ENCODE measurements around the gene FAHD2A.

The FAHD2A gene

DNA sequence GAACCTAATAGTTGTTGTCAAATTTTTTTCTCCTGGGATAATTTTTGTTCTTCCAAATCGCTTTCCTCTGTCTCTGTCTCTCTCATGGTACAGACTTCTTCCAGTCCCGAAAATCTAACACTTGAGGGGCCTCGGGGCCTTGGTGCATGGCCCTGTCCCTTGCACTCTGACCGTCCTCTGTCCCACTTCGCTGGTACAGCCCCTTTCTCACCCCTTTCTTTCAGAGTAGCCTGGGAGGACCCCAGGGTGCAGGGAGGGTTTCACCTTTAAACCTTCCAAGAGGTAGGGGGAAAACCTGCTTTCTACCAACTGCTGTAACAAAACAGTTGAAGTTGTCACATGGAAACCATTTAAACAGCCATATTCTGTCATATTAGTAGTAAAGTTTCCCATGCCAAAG, 22.2 kb upstream of the FAHD2A start:
- H3K36me3 Mint-ChIP-seq (ENCODE audit: insufficient read depth), result peaks cover 1% of the 10 kb centered on the region
- H3K4me3 Mint-ChIP-seq, result no peak overlapping the region
- no peak for ATAC-seq (replicated peaks; ENCODE audit: extremely low read depth, poor library complexity, severe bottlenecking)
- DNase-seq (ENCODE audit: low spot score in 2 of 2), result no peak
- no peaks in the 10 kb centered on the region for H3K9me3 Mint-ChIP-seq
- H3K27ac Mint-ChIP-seq (ENCODE audit: low read depth), result no peak overlapping the region
- no peaks in the 10 kb centered on the region for H3K4me1 Mint-ChIP-seq
- peaks cover 73% of the 10 kb centered on the region for H3K27me3 Mint-ChIP-seq

DNA sequence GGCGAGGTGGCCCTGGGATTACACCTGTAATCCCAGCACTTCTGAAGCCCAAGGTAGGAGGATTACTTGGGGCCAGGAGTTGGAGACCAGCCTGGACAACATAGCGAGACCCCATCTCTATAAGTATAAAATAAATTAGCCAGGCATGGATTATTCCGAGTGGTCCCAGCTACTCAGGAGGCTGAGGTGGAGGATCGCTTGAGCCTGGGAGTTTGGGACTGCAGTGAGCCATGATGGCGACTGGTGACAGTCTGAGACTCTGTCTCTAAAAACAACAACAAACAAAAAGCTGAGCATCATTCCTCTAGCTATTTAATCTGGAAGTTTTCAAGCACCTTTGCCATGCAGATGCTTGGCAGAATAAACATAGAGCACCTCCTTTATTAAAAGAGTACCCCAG, 21.8 kb upstream of the FAHD2A start:
- Mint-ChIP-seq H3K9me3 (no peaks in the 10 kb centered on the region), H3K27me3 (peaks cover 68% of the 10 kb centered on the region), H3K4me3 (no peak overlapping the region), H3K27ac (ENCODE audit: low read depth) (no peak overlapping the region), H3K36me3 (ENCODE audit: insufficient read depth) (peaks cover 1% of the 10 kb centered on the region), H3K4me1 (no peaks in the 10 kb centered on the region)
- no peak for ATAC-seq (replicated peaks; ENCODE audit: extremely low read depth, poor library complexity, severe bottlenecking)
- no peak for DNase-seq (ENCODE audit: low spot score in 2 of 2)

DNA sequence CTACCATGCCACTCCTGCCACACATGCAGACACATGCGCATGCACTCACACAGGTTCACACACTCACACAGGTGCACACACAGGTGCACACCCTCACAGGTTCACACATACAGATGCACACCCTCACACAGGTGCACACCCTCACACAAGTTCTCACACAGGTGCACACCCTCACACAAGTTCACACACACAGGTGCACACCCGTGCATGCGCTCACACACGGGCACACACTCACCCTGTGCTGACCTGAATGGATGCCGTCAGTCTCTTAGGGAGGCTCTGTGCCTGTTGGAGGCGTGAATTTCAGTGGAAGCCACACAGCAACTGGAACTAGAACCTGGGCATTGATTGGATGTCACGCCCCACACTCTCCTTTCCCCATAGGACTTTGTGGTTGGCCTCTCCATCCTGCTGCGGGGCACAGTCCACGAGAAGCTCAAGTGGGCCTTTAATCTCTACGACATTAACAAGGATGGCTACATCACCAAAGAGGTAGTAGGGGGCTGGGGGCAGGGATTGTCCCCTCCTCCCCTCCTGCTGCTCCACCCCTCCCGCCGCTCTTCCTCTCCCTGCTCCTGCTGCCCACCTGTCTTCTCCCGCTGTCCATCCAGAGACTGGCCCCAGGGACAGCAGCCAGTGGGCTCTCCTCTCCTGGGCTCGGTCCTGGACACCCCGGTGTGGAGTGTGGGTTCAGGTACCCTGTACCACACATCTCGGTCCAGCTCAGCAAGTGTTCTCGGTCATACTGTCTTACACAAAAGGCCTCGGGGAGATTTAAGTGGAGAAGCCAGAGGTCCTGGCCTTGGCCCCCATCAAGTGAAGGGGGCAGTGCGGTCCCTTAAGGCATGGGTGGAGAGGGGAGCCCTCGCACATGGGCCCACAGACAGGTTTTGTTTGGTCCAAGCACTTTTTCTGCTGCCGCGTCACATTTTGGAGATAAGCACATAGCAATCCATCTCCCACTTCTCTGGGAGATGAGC, 21.0 kb upstream of the FAHD2A start:
- ATAC-seq (replicated peaks; ENCODE audit: extremely low read depth, poor library complexity, severe bottlenecking), result no peak
- peaks cover 60% of the 10 kb centered on the region for H3K27me3 Mint-ChIP-seq

DNA sequence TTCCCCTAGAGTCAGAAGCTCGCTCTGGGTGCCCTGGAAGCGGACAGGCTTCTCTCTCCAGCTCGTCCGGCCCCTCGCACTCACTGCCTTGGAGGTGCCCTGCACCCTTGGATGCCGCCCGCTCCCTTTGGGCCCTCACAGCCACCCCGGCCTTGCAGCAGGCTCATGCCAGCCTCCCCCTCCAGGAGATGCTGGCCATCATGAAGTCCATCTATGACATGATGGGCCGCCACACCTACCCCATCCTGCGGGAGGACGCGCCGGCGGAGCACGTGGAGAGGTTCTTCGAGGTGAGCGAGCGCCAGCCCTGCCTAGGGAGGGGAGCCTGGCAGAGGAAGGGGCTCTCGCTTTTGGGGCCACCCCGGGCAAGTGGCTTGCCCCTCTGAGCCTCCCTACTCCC, 20.3 kb upstream of the FAHD2A start:
- H3K9me3 Mint-ChIP-seq, result no peaks in the 10 kb centered on the region
- H3K4me1 Mint-ChIP-seq, result no peaks in the 10 kb centered on the region
- H3K36me3 Mint-ChIP-seq (ENCODE audit: insufficient read depth), result peaks cover 1% of the 10 kb centered on the region
- H3K27me3 Mint-ChIP-seq, result peaks cover 53% of the 10 kb centered on the region
- no peak overlapping the region for H3K4me3 Mint-ChIP-seq
- DNase-seq (ENCODE audit: low spot score in 2 of 2) (no peak), ATAC-seq (replicated peaks; ENCODE audit: extremely low read depth, poor library complexity, severe bottlenecking) (no peak)
- H3K27ac Mint-ChIP-seq (ENCODE audit: low read depth), result no peak overlapping the region

More for the DNA sequence above, 21.0 kb upstream of the FAHD2A start:
- no peak for DNase-seq (ENCODE audit: low spot score in 2 of 2)
- Mint-ChIP-seq H3K4me1 (no peaks in the 10 kb centered on the region), H3K9me3 (no peaks in the 10 kb centered on the region), H3K27ac (ENCODE audit: low read depth) (no peak overlapping the region), H3K4me3 (no peak overlapping the region), H3K36me3 (ENCODE audit: insufficient read depth) (peaks cover 1% of the 10 kb centered on the region)

DNA sequence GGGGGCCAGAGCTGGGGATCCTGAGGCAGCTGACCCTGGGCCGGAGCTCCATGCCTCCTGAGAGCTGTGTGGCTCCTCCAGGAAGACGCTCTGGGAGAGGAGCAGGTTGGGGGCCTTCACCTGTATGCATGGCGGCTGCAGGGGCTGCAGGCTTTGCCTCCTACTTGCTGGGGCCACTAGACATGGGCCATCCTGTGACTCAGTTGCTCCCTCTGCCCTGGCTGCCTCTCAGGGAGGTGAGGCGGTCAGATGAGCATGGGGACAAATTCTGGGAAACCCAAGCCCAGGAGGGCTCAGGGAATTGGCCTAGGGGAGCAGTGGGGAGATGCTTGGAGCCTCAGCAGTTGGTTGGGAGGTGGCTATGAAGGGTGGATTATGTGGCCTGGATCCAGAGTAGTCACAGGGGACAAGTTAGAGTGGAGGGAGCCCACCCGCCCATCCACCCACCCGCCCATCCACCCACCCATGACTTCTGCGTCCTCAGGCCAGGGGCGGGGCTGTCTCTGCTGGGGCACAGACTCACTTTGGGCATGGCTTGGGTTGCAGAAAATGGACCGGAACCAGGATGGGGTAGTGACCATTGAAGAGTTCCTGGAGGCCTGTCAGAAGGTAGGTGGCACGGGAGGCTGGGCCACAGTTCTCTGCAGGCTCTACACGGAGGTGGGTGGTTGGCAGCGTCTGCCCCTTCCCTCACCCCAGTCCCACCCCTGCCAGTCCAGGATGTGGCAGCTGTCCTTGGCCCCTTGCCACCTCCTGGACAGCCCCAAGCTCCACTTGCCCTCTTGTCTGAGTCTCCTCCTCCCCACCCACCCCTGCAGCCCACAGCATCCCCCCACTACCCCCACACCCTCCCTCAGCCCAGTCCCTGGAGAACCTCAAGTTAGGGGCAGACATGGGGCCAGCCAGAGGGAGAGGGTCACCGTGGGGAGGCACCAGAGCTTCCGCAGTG, 19.5 kb upstream of the FAHD2A start:
- ATAC-seq (replicated peaks; ENCODE audit: extremely low read depth, poor library complexity, severe bottlenecking), result no peak
- no peaks in the 10 kb centered on the region for H3K4me1 Mint-ChIP-seq
- H3K9me3 Mint-ChIP-seq, result no peaks in the 10 kb centered on the region
- H3K27ac Mint-ChIP-seq (ENCODE audit: low read depth), result no peak overlapping the region
- DNase-seq (ENCODE audit: low spot score in 2 of 2), result peak in 1 of 2 donors; percentile 3
- peaks cover 49% of the 10 kb centered on the region for H3K27me3 Mint-ChIP-seq
- no peak overlapping the region for H3K4me3 Mint-ChIP-seq
- peaks cover 1% of the 10 kb centered on the region for H3K36me3 Mint-ChIP-seq (ENCODE audit: insufficient read depth)

DNA sequence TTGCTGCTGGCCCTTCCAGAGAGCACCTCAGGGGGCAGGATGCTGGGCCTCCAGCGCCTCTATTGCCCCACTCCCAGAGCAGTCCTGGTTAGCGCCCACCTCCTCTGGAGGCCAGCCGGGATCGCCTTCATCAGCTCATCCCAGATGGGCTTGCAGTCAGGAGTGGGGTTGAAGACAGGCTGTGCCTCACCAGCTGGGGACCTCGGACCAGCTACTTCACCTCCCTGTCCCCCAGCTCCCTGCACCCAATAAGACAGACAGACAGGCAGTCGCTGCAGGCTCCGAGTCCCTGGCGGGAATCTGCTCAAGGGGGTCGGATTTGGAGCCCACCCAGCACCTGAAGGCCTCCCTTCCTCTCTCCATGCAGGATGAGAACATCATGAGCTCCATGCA, 18.9 kb upstream of the FAHD2A start:
- Mint-ChIP-seq H3K27ac (ENCODE audit: low read depth) (no peak overlapping the region), H3K4me3 (no peak overlapping the region), H3K4me1 (no peaks in the 10 kb centered on the region), H3K9me3 (no peaks in the 10 kb centered on the region), H3K36me3 (ENCODE audit: insufficient read depth) (peaks cover 1% of the 10 kb centered on the region), H3K27me3 (peaks cover 49% of the 10 kb centered on the region)
- ATAC-seq (replicated peaks; ENCODE audit: extremely low read depth, poor library complexity, severe bottlenecking), result no peak
- DNase-seq (ENCODE audit: low spot score in 2 of 2), result peak in 1 of 2 donors; percentile 5

DNA sequence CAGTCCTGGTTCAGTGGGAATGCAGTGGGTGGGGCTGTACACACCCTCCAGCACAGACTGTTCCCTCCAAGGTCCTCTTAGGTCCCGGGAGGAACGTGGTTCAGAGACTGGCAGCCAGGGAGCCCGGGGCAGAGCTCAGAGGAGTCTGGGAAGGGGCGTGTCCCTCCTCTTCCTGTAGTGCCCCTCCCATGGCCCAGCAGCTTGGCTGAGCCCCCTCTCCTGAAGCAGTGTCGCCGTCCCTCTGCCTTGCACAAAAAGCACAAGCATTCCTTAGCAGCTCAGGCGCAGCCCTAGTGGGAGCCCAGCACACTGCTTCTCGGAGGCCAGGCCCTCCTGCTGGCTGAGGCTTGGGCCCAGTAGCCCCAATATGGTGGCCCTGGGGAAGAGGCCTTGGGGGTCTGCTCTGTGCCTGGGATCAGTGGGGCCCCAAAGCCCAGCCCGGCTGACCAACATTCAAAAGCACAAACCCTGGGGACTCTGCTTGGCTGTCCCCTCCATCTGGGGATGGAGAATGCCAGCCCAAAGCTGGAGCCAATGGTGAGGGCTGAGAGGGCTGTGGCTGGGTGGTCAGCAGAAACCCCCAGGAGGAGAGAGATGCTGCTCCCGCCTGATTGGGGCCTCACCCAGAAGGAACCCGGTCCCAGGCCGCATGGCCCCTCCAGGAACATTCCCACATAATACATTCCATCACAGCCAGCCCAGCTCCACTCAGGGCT, 17.5 kb upstream of the FAHD2A start:
- no peak for DNase-seq (ENCODE audit: low spot score in 2 of 2)
- no peak overlapping the region for H3K4me3 Mint-ChIP-seq
- no peak for ATAC-seq (replicated peaks; ENCODE audit: extremely low read depth, poor library complexity, severe bottlenecking)
- H3K4me1 Mint-ChIP-seq, result no peaks in the 10 kb centered on the region
- no peak overlapping the region for H3K27ac Mint-ChIP-seq (ENCODE audit: low read depth)
- peaks cover 1% of the 10 kb centered on the region for H3K36me3 Mint-ChIP-seq (ENCODE audit: insufficient read depth)
- peaks cover 37% of the 10 kb centered on the region for H3K27me3 Mint-ChIP-seq
- H3K9me3 Mint-ChIP-seq, result no peaks in the 10 kb centered on the region

DNA sequence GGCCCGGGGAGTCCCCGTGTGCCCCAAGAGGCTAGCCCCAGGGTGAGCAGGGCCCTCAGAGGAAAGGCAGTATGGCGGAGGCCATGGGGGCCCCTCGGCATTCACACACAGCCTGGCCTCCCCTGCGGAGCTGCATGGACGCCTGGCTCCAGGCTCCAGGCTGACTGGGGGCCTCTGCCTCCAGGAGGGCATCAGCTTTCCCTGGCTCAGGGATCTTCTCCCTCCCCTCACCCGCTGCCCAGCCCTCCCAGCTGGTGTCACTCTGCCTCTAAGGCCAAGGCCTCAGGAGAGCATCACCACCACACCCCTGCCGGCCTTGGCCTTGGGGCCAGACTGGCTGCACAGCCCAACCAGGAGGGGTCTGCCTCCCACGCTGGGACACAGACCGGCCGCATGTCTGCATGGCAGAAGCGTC, 16.9 kb upstream of the FAHD2A start:
- no peak overlapping the region for H3K4me3 Mint-ChIP-seq
- no peaks in the 10 kb centered on the region for H3K9me3 Mint-ChIP-seq
- peaks cover 1% of the 10 kb centered on the region for H3K36me3 Mint-ChIP-seq (ENCODE audit: insufficient read depth)
- no peak overlapping the region for H3K27ac Mint-ChIP-seq (ENCODE audit: low read depth)
- no peak for DNase-seq (ENCODE audit: low spot score in 2 of 2)
- ATAC-seq (replicated peaks; ENCODE audit: extremely low read depth, poor library complexity, severe bottlenecking), result no peak
- H3K4me1 Mint-ChIP-seq, result no peaks in the 10 kb centered on the region
- H3K27me3 Mint-ChIP-seq, result peaks cover 32% of the 10 kb centered on the region

DNA sequence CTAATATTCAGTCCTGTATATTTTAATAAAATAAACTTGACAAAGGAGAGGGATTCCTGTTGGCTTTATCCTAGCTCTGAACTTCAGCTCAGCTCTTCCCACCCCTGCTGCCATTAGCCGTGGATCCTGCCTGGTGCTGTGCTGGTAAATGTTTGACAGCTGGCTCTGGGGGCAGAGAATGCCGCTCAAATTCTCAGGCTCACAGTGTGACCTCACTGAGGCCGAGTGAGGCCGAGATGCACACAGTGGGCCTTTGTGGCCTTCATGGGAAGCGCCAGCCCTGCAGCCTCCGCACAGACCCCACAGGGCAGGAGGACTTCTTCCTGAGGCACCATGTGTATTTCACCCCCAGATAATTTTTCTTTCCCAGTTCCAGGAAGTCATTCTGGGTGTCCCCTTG, 16.5 kb upstream of the FAHD2A start:
- Mint-ChIP-seq H3K9me3 (no peaks in the 10 kb centered on the region), H3K4me1 (no peaks in the 10 kb centered on the region), H3K4me3 (no peak overlapping the region), H3K27me3 (peaks cover 28% of the 10 kb centered on the region), H3K36me3 (ENCODE audit: insufficient read depth) (peaks cover 1% of the 10 kb centered on the region), H3K27ac (ENCODE audit: low read depth) (no peak overlapping the region)
- ATAC-seq (replicated peaks; ENCODE audit: extremely low read depth, poor library complexity, severe bottlenecking), result no peak
- no peak for DNase-seq (ENCODE audit: low spot score in 2 of 2)

DNA sequence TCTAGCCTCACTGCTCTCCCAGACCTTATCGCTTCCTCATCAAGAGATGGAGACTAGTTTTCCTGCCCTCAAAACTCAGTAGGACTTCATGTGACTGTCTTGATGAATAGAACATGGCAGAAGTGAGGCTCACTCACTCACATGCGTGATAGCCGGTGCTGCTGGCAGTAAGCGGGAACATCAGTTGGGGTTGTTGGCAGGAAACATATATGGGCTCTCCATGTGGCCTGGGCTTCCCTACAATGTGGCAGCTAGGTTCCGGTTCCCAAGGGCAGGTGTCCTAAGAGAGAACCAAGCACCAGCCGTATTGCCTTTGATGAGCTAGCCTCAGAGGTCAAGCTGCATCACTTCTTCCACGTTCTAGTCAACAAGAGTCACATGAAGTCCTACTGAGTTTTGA, 15.2 kb upstream of the FAHD2A start:
- Mint-ChIP-seq H3K4me3 (no peak overlapping the region), H3K27ac (ENCODE audit: low read depth) (no peak overlapping the region), H3K9me3 (no peaks in the 10 kb centered on the region), H3K36me3 (ENCODE audit: insufficient read depth) (no peaks in the 10 kb centered on the region), H3K27me3 (peaks cover 17% of the 10 kb centered on the region), H3K4me1 (no peaks in the 10 kb centered on the region)
- no peak for ATAC-seq (replicated peaks; ENCODE audit: extremely low read depth, poor library complexity, severe bottlenecking)
- no peak for DNase-seq (ENCODE audit: low spot score in 2 of 2)

DNA sequence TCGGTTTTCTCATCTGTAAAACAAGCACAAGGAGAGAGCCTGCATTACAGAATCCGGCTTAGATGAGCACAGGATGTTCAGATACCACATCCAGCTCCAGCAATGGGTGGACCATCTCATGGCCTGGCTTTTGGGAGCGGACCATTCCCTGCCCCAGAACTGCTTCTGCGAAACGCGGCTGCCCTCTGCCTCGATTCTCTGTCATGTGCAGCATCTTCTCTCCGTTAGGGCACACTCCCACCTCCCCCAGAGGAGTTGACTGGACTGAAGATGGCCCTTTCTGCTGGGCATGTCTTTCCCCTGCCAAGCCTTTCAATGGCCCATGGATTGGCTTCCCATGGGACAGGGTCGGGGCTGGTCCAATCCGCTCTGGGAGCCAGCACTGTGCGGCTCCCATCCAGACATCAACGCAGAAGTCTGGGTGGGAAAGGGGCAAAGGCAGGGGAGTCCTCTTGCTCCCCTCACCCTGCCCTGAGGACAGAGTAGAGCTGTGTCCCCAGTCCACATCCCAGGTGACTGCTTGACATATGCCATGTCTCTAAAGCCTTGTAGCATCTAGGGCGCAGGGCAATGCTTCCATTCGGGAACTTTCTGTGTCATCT, 14.3 kb upstream of the FAHD2A start:
- no peak for DNase-seq (ENCODE audit: low spot score in 2 of 2)
- ATAC-seq (replicated peaks; ENCODE audit: extremely low read depth, poor library complexity, severe bottlenecking), result no peak
- Mint-ChIP-seq H3K9me3 (no peaks in the 10 kb centered on the region), H3K27me3 (peaks cover 17% of the 10 kb centered on the region), H3K4me1 (no peaks in the 10 kb centered on the region), H3K27ac (ENCODE audit: low read depth) (no peak overlapping the region), H3K36me3 (ENCODE audit: insufficient read depth) (no peaks in the 10 kb centered on the region), H3K4me3 (no peak overlapping the region)

DNA sequence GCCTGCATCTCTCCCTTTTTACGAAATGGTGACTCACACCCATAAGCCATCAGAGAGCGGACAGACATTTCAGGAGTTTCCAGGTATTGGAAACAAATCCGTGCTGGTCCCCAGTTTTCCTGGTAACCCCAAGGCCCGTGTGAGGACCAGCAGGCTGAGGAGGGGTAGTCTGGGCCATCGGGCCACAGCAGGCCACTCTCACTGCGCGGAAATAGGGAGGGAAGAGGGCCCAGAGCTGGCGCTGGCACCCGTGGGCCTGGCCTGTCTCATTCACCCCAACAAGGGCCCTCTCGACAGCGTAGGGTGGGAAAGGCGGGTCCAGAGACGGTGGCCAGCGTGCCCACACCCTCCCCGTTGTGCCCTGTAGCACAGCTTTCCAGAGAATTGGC, 13.7 kb upstream of the FAHD2A start:
- no peaks in the 10 kb centered on the region for H3K36me3 Mint-ChIP-seq (ENCODE audit: insufficient read depth)
- H3K9me3 Mint-ChIP-seq, result no peaks in the 10 kb centered on the region
- H3K27me3 Mint-ChIP-seq, result peaks cover 13% of the 10 kb centered on the region
- no peak overlapping the region for H3K4me3 Mint-ChIP-seq
- DNase-seq (ENCODE audit: low spot score in 2 of 2) (no peak), ATAC-seq (replicated peaks; ENCODE audit: extremely low read depth, poor library complexity, severe bottlenecking) (no peak)
- H3K4me1 Mint-ChIP-seq, result no peaks in the 10 kb centered on the region
- no peak overlapping the region for H3K27ac Mint-ChIP-seq (ENCODE audit: low read depth)

All from central memory CD8-positive, alpha-beta T cell (primary cell).